Keratinocyte (primary cell): Measurements from ENCODE around the gene AGAP1. TPM values are rescaled to one million over a fixed set of nuclear protein-coding genes. Genes with fewer than 3 reads are reported as not detected.

Experiments
- DNase-seq: peaks from one replicate; pipeline ENCODE4 v3.0.0-alpha.2; 2011; ENCODE audit warnings: low read depth, missing footprints, low spot score
- FAIRE-seq: peaks from 2 replicates; lab custom pipeline; 2011; peaks lifted over from hg19 to GRCh38; lab: Jason Lieb, UNC
- H2AFZ ChIP-seq: 2 replicates; pipeline ENCODE4 v1.6.0; 2012; ENCODE audit warnings: low read length, control low read depth, inconsistent platforms; ENCODE audit not compliant: control insufficient read depth
- H3K27ac ChIP-seq: 2 replicates; pipeline ENCODE4 v1.5.1; 2011; ENCODE audit warnings: low read length; ENCODE audit not compliant: control insufficient read depth, insufficient read depth
- H3K27me3 ChIP-seq: 3 replicates; pipeline ENCODE4 v1.6.0; 2011; ENCODE audit warnings: low read length; ENCODE audit not compliant: control insufficient read depth, insufficient read depth; ENCODE audit errors: extremely low read depth
- H3K36me3 ChIP-seq, 2 experiments: 2 replicates in 1 of 2; 3 replicates in 1 of 2; pipeline ENCODE4 v1.5.1; 2011; ENCODE audit warnings: low read length in 2 of 2, mild to moderate bottlenecking in 1 of 2; ENCODE audit not compliant: control insufficient read depth in 2 of 2, insufficient read depth in 2 of 2; ENCODE audit errors: extremely low read depth in 1 of 2
- H3K4me1 ChIP-seq: 3 replicates; pipeline ENCODE4 v1.5.1; 2011; ENCODE audit warnings: low read length; ENCODE audit not compliant: control insufficient read depth, insufficient read depth; ENCODE audit errors: extremely low read depth
- H3K4me2 ChIP-seq: 3 replicates; pipeline ENCODE4 v1.6.0; 2011; ENCODE audit warnings: low read depth, low read length; ENCODE audit not compliant: control insufficient read depth, insufficient read depth; ENCODE audit errors: extremely low read depth
- H3K4me3 ChIP-seq, 3 experiments: fragments of 200-600 bp in 1 of 3; sonication (generic) in 1 of 3; 2 replicates in 2 of 3; 3 replicates in 1 of 3; pipeline ENCODE4 v1.5.1; 2011 to 2016; ENCODE audit warnings: low read length in 3 of 3, mild to moderate bottlenecking in 3 of 3, control low read depth in 2 of 3, inconsistent platforms in 1 of 3, low read depth in 1 of 3, mixed read lengths in 1 of 3, mixed run types in 1 of 3, moderate library complexity in 1 of 3; ENCODE audit not compliant: control insufficient read depth in 2 of 3, insufficient read depth in 2 of 3; ENCODE audit errors: extremely low read depth in 1 of 3
- H3K79me2 ChIP-seq: 2 replicates; pipeline ENCODE4 v1.6.0; 2012; ENCODE audit warnings: low read length; ENCODE audit not compliant: control insufficient read depth, insufficient read depth
- H3K9ac ChIP-seq: 3 replicates; pipeline ENCODE4 v1.6.0; 2011; ENCODE audit warnings: low read length; ENCODE audit not compliant: control insufficient read depth, insufficient read depth; ENCODE audit errors: extremely low read depth
- H3K9me1 ChIP-seq: 3 replicates; pipeline ENCODE4 v1.6.0; 2011; ENCODE audit warnings: low read length; ENCODE audit not compliant: control insufficient read depth, insufficient read depth; ENCODE audit errors: extremely low read depth
- H3K9me3 ChIP-seq: 2 replicates; pipeline ENCODE4 v1.5.1; 2012; ENCODE audit warnings: low read depth, low read length; ENCODE audit not compliant: control insufficient read depth
- H4K20me1 ChIP-seq: 3 replicates; pipeline ENCODE4 v1.6.0; 2011; ENCODE audit warnings: low read length; ENCODE audit not compliant: control insufficient read depth, insufficient read depth; ENCODE audit errors: extremely low read depth
- CTCF ChIP-seq, 3 experiments: IDR thresholded peaks in 1 of 3; conservative IDR thresholded peaks in 1 of 3; optimal IDR thresholded peaks in 1 of 3; 2 replicates in 2 of 3; 3 replicates in 1 of 3; pipeline versions ENCODE3 to v1.5.1; 2011; ENCODE audit warnings: low read length in 3 of 3, mild to moderate bottlenecking in 3 of 3, moderate library complexity in 2 of 3, control low read depth in 1 of 3, inconsistent platforms in 1 of 3; ENCODE audit not compliant: insufficient read depth in 2 of 3; ENCODE audit errors: extremely low read depth in 1 of 3
- EZH2 ChIP-seq: IDR thresholded peaks from one replicate; pipeline ENCODE4 v1.6.1; 2012; ENCODE audit warnings: inconsistent platforms, mild to moderate bottlenecking, low read length, moderate library complexity
- dilution Hi-C: fragments of 300-500 bp; cut with MboI; formaldehyde crosslinking; loops from one replicate; pipeline ENCODE4 v1.7.0; 2020; ENCODE audit warnings: low sequenced_read_pairs; ENCODE audit not compliant: extremely low pct_ligation_motif_present
- polyA plus RNA-seq, 5 experiments: library from polyadenylated mRNA; depleted of rRNA in 3 of 5; stranded (reverse) in 3 of 5; stranded (forward) in 1 of 5; unstranded in 1 of 5; fragments of >200 nt; gene quantifications; 1 replicate in 1 of 5; 2 replicates in 3 of 5; 3 replicates in 1 of 5; pipeline versions ENCODE4 v1.2.1 to v1.2.3, GENCODE V29; 2011 to 2012; ENCODE audit warnings: missing spikeins in 2 of 5, low read depth in 1 of 5, low replicate concordance in 1 of 5

Gene AGAP1
- polyA plus RNA-seq, 1 donor (not counting 4 experiments of a cell fraction or from before 2014, with no cell fraction given) = 12.6 TPM

GRCh38 chr2:235698028-235698427 is 204.2 kb downstream of the AGAP1 start:
- H3K27ac ChIP-seq = no peak overlapping the region
- dilution Hi-C loops = no loop called here
- TF ChIP-seq EZH2 (no peak), CTCF (optimal IDR thresholded peaks at IDR 0.05 in 1 of 3, IDR thresholded peaks at IDR 0.05 in 1 of 3, conservative IDR thresholded peaks at IDR 0.05 in 1 of 3; ENCODE audit: extremely low read depth in 1 of 3, insufficient read depth in 2 of 3, low read length in 3 of 3) (no peak)
- no peak overlapping the region for H2AFZ ChIP-seq
- H3K9me3 ChIP-seq = no peaks in the 10 kb centered on the region
- FAIRE-seq (no peak), DNase-seq (no peak)
- H3K4me1 ChIP-seq = peaks cover 4% of the 10 kb centered on the region
- H3K9ac ChIP-seq = no peak overlapping the region
- H3K4me2 ChIP-seq = no peak overlapping the region
- no peaks in the 10 kb centered on the region for H3K27me3 ChIP-seq
- no peaks in the 10 kb centered on the region for H4K20me1 ChIP-seq
- H3K79me2 ChIP-seq = peaks cover 17% of the 10 kb centered on the region
- H3K4me3 ChIP-seq = no peak overlapping the region
- peaks cover 2% of the 10 kb centered on the region for H3K9me1 ChIP-seq
- no peaks in the 10 kb centered on the region for H3K36me3 ChIP-seq

GRCh38 chr2:235698491-235698890 is 204.6 kb downstream of the AGAP1 start:
- FAIRE-seq (no peak), DNase-seq (no peak)
- no peaks in the 10 kb centered on the region for H4K20me1 ChIP-seq
- no peak overlapping the region for H3K4me3 ChIP-seq
- H3K4me2 ChIP-seq = no peak overlapping the region
- H3K36me3 ChIP-seq = no peaks in the 10 kb centered on the region
- H3K27ac ChIP-seq = no peak overlapping the region
- no peak overlapping the region for H3K9ac ChIP-seq
- H3K9me3 ChIP-seq = no peaks in the 10 kb centered on the region
- peaks cover 13% of the 10 kb centered on the region for H3K79me2 ChIP-seq
- dilution Hi-C loops = no loop called here
- peaks cover 2% of the 10 kb centered on the region for H3K9me1 ChIP-seq
- H3K4me1 ChIP-seq = peaks cover 7% of the 10 kb centered on the region
- TF ChIP-seq CTCF (optimal IDR thresholded peaks at IDR 0.05 in 1 of 3, IDR thresholded peaks at IDR 0.05 in 1 of 3, conservative IDR thresholded peaks at IDR 0.05 in 1 of 3; ENCODE audit: extremely low read depth in 1 of 3, insufficient read depth in 2 of 3, low read length in 3 of 3) (no peak), EZH2 (no peak)
- H3K27me3 ChIP-seq = no peaks in the 10 kb centered on the region
- H2AFZ ChIP-seq = no peak overlapping the region
